Measurements from ENCODE around the gene ATXN7.

- TF ChIP-seq CTCF (IDR thresholded peaks at IDR 0.05; ENCODE audit: poor library complexity) (no peak), EZH2 (IDR thresholded peaks at IDR 0.05; ENCODE audit: borderline replicate concordance) (no peak), EZH2phosphoT487 (IDR thresholded peaks at IDR 0.05; ENCODE audit: low read depth, severe bottlenecking, unreplicated experiment) (no peak)
Observed at GRCh38 chr3:63814237-63814636, 49.4 kb upstream of the ATXN7 start.

All from hepatocyte (in vitro differentiated cells).